ENCODE data around the gene CCDC60.

DNA sequence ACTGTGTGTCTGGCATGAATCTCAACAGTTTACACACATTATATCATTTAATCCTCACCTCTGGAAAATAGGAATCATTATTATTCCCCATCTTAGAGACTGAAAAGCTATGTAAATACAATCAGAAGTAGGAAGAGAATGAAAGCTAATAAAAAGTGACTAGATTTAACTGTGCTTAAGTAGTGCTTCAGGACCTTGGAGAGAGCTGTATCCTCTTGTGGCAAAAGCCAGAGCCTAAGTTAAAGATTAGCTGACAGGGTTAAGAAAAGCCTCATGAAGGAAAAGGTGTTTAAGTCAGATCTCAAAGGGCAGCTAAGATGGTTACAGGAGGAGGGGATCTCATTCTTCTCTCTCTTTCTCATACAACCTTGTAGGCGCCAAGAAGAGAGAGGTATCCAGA, 193.7 kb downstream of the CCDC60 start:
- TF ChIP-seq, protein P1, sequence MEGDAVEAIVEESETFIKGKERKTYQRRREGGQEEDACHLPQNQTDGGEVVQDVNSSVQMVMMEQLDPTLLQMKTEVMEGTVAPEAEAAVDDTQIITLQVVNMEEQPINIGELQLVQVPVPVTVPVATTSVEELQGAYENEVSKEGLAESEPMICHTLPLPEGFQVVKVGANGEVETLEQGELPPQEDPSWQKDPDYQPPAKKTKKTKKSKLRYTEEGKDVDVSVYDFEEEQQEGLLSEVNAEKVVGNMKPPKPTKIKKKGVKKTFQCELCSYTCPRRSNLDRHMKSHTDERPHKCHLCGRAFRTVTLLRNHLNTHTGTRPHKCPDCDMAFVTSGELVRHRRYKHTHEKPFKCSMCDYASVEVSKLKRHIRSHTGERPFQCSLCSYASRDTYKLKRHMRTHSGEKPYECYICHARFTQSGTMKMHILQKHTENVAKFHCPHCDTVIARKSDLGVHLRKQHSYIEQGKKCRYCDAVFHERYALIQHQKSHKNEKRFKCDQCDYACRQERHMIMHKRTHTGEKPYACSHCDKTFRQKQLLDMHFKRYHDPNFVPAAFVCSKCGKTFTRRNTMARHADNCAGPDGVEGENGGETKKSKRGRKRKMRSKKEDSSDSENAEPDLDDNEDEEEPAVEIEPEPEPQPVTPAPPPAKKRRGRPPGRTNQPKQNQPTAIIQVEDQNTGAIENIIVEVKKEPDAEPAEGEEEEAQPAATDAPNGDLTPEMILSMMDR (IDR thresholded peaks at IDR 0.05), result no peak
- no peak for TF ChIP-seq POLR2A (IDR thresholded peaks at IDR 0.05)

All from lower leg skin (tissue), 3 donors.